K562 (cell line): ENCODE measurements around the gene EPB41L4B. TPM values are rescaled to one million over a fixed set of nuclear protein-coding genes. Genes with fewer than 3 reads are reported as not detected.

Source experiments
- CBX3 ChIP-seq, 2 experiments: IDR thresholded peaks; 1 replicate in 1 of 2; 2 replicates in 1 of 2; pipeline ENCODE4 v1.6.1; 2012; ENCODE audit warnings: inconsistent platforms in 2 of 2, low read length in 2 of 2, borderline replicate concordance in 1 of 2, control low read depth in 1 of 2
- CHCHD3 ChIP-seq: fragments of 250-450 bp; sonication (Bioruptor Pico); IDR thresholded peaks from 2 replicates; pipeline ENCODE4 v2.1.2; 2022; ENCODE audit warnings: mild to moderate bottlenecking
- EZH2 ChIP-seq: IDR thresholded peaks from 2 replicates; pipeline ENCODE4 v1.6.1; 2012; ENCODE audit warnings: low read depth, mild to moderate bottlenecking, inconsistent platforms, low read length, borderline replicate concordance
- GABPB1 ChIP-seq: sonication (generic); formaldehyde crosslinking; IDR thresholded peaks from 2 replicates; pipeline ENCODE4 v1.8.0; 2022; ENCODE audit warnings: mild to moderate bottlenecking, missing genetic modification reagents
- HCFC1 ChIP-seq: IDR thresholded peaks from 2 replicates; pipeline ENCODE4 v1.6.1; 2012; ENCODE audit warnings: low read depth, low read length, improper control_type of control experiment
- LEF1 ChIP-seq: fragments of 450-650 bp; IDR thresholded peaks from 2 replicates; pipeline ENCODE4 v1.6.1; 2016; ENCODE audit warnings: mild to moderate bottlenecking
- MCM3 ChIP-seq: fragments of 450-650 bp; IDR thresholded peaks from 2 replicates; pipeline ENCODE4 v1.6.1; 2016
- MTA2 ChIP-seq: fragments of 450-650 bp; IDR thresholded peaks from 2 replicates; pipeline ENCODE4 v1.6.1; 2016; ENCODE audit warnings: low read depth
- MTF1 ChIP-seq: fragments of 250-450 bp; sonication (Bioruptor Pico); IDR thresholded peaks from 2 replicates; pipeline ENCODE4 v1.9.0; 2021; ENCODE audit warnings: moderate library complexity, mild to moderate bottlenecking, inconsistent platforms, borderline replicate concordance
- POLR2AphosphoS5 ChIP-seq: IDR thresholded peaks from 2 replicates; pipeline ENCODE4 v1.6.1; 2011; ENCODE audit warnings: mild to moderate bottlenecking, low read depth, low read length, moderate library complexity; ENCODE audit not compliant: control insufficient read depth, insufficient read depth
- TAF1 ChIP-seq: IDR thresholded peaks from 2 replicates; pipeline ENCODE4 v1.6.1; 2011; ENCODE audit warnings: mild to moderate bottlenecking, low read length, moderate library complexity; ENCODE audit not compliant: insufficient read depth, control insufficient read depth, severe bottlenecking; ENCODE audit errors: extremely low read depth
- TEAD4 ChIP-seq, 2 experiments: sonication (generic) in 1 of 2; formaldehyde crosslinking in 1 of 2; IDR thresholded peaks; 2 replicates each; pipeline versions ENCODE4 v1.6.1 to v1.8.0; 2012 to 2022; ENCODE audit warnings: borderline replicate concordance in 1 of 2, inconsistent platforms in 1 of 2, low read length in 1 of 2, mild to moderate bottlenecking in 1 of 2, missing genetic modification reagents in 1 of 2
- THRAP3 ChIP-seq: fragments of 450-650 bp; IDR thresholded peaks from 2 replicates; pipeline ENCODE4 v1.6.1; 2016; ENCODE audit warnings: mild to moderate bottlenecking, inconsistent platforms, borderline replicate concordance
- ZNF444 ChIP-seq: fragments of 250-450 bp; sonication (Bioruptor Pico); IDR thresholded peaks from 2 replicates; pipeline ENCODE4 v1.4.0; 2020; ENCODE audit warnings: mild to moderate bottlenecking, moderate library complexity
- ZNF561 ChIP-seq: fragments of 450-650 bp; formaldehyde crosslinking; conservative IDR thresholded peaks from 2 replicates; pipeline ENCODE4 v1.4.0; 2020; ENCODE audit warnings: mild to moderate bottlenecking, moderate library complexity
- ZNF695 ChIP-seq: fragments of 450-650 bp; formaldehyde crosslinking; IDR thresholded peaks from 2 replicates; pipeline ENCODE4 v1.4.0; 2020; ENCODE audit warnings: mild to moderate bottlenecking, moderate library complexity
- ZNF79 ChIP-seq: fragments of 250-450 bp; sonication (Bioruptor Pico); IDR thresholded peaks from 2 replicates; pipeline ENCODE4 v1.4.0; 2020; ENCODE audit warnings: low read depth, mild to moderate bottlenecking, moderate library complexity
- polyA plus RNA-seq, 8 experiments: library from polyadenylated mRNA; depleted of rRNA in 4 of 8; stranded (reverse) in 5 of 8; unstranded in 3 of 8; fragments of >200 nt; fragmentation: Nextera tagmentation in 2 of 8; fragmentation: Illumina TruSeq in 1 of 8; extraction: Ambion mirVana in 2 of 8; extraction: Trizol in 1 of 8; gene quantifications; 2 replicates each; pipeline versions ENCODE4 v1.2.1 to v1.2.3, GENCODE V29; 2011 to 2014; ENCODE audit warnings: inconsistent platforms in 1 of 8, missing spikeins in 1 of 8
- total RNA-seq, 7 experiments: library from RNA; depleted of rRNA in 6 of 7; stranded (reverse); fragments of >200 nt in 6 of 7; fragmentation: Illumina TruSeq in 2 of 7; extraction: Trizol in 2 of 7; gene quantifications; 2 replicates each; pipeline versions ENCODE4 v1.2.1 to v1.2.3, GENCODE V29; 2011 to 2021; ENCODE audit warnings: low replicate concordance in 1 of 7
- TF ChIP-seq, protein P1 (sequence below), 2 experiments: fragments of 450-650 bp; formaldehyde crosslinking in 1 of 2; IDR thresholded peaks; 2 replicates each; pipeline versions ENCODE4 v1.4.0 to v1.6.1; 2014 to 2020; ENCODE audit warnings: mild to moderate bottlenecking in 2 of 2, borderline replicate concordance in 1 of 2, low read depth in 1 of 2
- TF ChIP-seq, protein P2 (sequence below): IDR thresholded peaks from 3 replicates; pipeline ENCODE4 v1.6.1; 2011; ENCODE audit warnings: borderline replicate concordance, mild to moderate bottlenecking; ENCODE audit not compliant: insufficient read length, insufficient read depth

The EPB41L4B gene
- total and polyA plus RNA-seq, 9 of the 15 experiments (the other 6 are each of a cell fraction or from before 2014, with no cell fraction given), result 0.09 to 0.38 (median 0.21) TPM

DNA sequence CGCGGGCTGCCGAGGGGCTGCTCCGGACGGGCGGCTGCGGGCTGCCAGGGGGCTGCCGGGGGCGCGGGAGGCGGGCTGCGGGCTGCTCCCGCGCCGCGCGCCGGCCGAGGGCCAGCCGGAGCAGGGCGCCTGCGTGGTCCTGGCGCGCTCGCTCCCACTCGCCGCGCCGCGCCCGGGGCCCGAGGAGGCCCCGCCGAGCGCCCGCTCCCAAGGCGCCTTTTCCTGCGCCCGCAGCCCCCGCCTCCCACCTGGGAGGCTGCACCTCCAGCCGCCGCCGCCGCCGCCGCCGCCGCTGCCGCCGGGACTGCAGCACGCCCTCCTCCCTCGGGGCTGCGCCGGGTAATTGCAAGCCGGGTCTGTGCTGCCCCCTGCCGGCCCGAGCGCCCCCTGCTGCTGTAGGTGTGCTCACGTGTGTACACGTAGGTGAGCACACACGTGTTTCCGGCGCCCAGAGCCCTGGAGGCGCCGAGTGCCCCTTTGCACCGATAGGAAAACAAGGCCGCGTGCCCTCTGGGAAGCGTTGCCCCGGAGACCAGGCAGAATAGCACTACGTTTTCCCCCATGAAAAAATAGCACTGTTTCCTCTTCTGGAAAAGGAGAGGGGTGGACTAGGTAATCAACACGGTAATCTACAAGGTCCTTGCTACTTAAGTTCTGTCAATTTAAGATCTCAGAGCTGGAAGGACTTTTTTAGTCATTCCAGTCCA, at the start of gene EPB41L4B (continued):
- TF ChIP-seq EZH2 (no peak), THRAP3 (no peak), POLR2AphosphoS5 (no peak), MCM3 (no peak), HCFC1 (peak; percentile 29; the same call in 1 of the 2 replicates), ZNF79 (CRISPR knock-in tag) (no peak), CHCHD3 (no peak), CBX3 (IDR thresholded peaks at IDR 0.05; ENCODE audit: borderline replicate concordance in 1 of 2, low read length in 2 of 2) (peak in 1 of 2 experiments; percentile 47; a peak in 1 of 3 replicates), LEF1 (no peak), TAF1 (no peak), MTA2 (no peak), ZNF561 (CRISPR knock-in tag) (no peak), TEAD4 (IDR thresholded peaks at IDR 0.05; ENCODE audit: low read length) (0 out of 2 replicates have a peak, but pooled peaks have one; percentile 10), TEAD4 (CRISPR knock-in tag; IDR thresholded peaks at IDR 0.05; ENCODE audit: borderline replicate concordance) (no peak), GABPB1 (CRISPR knock-in tag) (peak; percentile 81), MTF1 (CRISPR knock-in tag) (no peak), ZNF444 (CRISPR knock-in tag) (no peak), ZNF695 (no peak)
- TF ChIP-seq, protein P1, sequence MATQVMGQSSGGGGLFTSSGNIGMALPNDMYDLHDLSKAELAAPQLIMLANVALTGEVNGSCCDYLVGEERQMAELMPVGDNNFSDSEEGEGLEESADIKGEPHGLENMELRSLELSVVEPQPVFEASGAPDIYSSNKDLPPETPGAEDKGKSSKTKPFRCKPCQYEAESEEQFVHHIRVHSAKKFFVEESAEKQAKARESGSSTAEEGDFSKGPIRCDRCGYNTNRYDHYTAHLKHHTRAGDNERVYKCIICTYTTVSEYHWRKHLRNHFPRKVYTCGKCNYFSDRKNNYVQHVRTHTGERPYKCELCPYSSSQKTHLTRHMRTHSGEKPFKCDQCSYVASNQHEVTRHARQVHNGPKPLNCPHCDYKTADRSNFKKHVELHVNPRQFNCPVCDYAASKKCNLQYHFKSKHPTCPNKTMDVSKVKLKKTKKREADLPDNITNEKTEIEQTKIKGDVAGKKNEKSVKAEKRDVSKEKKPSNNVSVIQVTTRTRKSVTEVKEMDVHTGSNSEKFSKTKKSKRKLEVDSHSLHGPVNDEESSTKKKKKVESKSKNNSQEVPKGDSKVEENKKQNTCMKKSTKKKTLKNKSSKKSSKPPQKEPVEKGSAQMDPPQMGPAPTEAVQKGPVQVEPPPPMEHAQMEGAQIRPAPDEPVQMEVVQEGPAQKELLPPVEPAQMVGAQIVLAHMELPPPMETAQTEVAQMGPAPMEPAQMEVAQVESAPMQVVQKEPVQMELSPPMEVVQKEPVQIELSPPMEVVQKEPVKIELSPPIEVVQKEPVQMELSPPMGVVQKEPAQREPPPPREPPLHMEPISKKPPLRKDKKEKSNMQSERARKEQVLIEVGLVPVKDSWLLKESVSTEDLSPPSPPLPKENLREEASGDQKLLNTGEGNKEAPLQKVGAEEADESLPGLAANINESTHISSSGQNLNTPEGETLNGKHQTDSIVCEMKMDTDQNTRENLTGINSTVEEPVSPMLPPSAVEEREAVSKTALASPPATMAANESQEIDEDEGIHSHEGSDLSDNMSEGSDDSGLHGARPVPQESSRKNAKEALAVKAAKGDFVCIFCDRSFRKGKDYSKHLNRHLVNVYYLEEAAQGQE (IDR thresholded peaks at IDR 0.05; ENCODE audit: borderline replicate concordance), result peak; percentile 75; the same call in 1 of the 2 replicates
- TF ChIP-seq, protein P1 (CRISPR knock-in tag; IDR thresholded peaks at IDR 0.05; ENCODE audit: low read depth), result no peak
- TF ChIP-seq, protein P2, sequence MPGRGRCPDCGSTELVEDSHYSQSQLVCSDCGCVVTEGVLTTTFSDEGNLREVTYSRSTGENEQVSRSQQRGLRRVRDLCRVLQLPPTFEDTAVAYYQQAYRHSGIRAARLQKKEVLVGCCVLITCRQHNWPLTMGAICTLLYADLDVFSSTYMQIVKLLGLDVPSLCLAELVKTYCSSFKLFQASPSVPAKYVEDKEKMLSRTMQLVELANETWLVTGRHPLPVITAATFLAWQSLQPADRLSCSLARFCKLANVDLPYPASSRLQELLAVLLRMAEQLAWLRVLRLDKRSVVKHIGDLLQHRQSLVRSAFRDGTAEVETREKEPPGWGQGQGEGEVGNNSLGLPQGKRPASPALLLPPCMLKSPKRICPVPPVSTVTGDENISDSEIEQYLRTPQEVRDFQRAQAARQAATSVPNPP, result no peak
